CD4-positive, alpha-beta memory T cell (primary cell): Measurements from ENCODE around the gene KATNIP. TPM values are rescaled to one million over a fixed set of nuclear protein-coding genes. Genes with fewer than 3 reads are reported as not detected.
"Not testable (repeated sequence)": the region's sequence is repeated elsewhere in the genome, so short reads cannot be mapped to it uniquely, and the experiment has no call there.

ENCODE experiments used
- CTCF ChIA-PET: fragments of 350-600 bp; sonication (Branson Sonifier 250); formaldehyde crosslinking; loops from one replicate; lab custom pipeline; 2021; ENCODE audit warnings: inconsistent platforms; ENCODE audit not compliant: partially characterized antibody; lab: Charles Lee
- POLR2A ChIA-PET: fragments of 350-600 bp; sonication (Branson Sonifier 250); formaldehyde crosslinking; loops from one replicate; lab custom pipeline; 2021; ENCODE audit not compliant: partially characterized antibody; lab: Charles Lee
- DNase-seq, 5 donors: peaks; one replicate each; pipeline versions ENCODE4 v3.0.0 to v3.0.0-alpha.2; 2020 to 2022; ENCODE audit warnings: mixed read lengths in 1 of 5
- H3K27ac ChIP-seq: one replicate; pipeline ENCODE4 v1.7.0; 2013; ENCODE audit warnings: low read depth, low read length
- H3K27me3 ChIP-seq: 2 replicates; pipeline ENCODE4 v1.7.0; 2013; ENCODE audit warnings: mild to moderate bottlenecking, low read length, moderate library complexity; ENCODE audit not compliant: insufficient read depth
- H3K36me3 ChIP-seq: 2 replicates; pipeline ENCODE4 v1.7.0; 2013; ENCODE audit warnings: mild to moderate bottlenecking, low read length, moderate library complexity; ENCODE audit not compliant: insufficient read depth
- H3K4me1 ChIP-seq: 2 replicates; pipeline ENCODE4 v1.7.0; 2013; ENCODE audit warnings: mild to moderate bottlenecking, low read length, moderate library complexity; ENCODE audit not compliant: insufficient read depth
- H3K4me3 ChIP-seq, 2 donors: one replicate each; pipeline ENCODE4 v1.7.0; 2013; ENCODE audit warnings: low read length in 2 of 2, mild to moderate bottlenecking in 1 of 2
- H3K9me3 ChIP-seq, 2 donors: one replicate each; pipeline ENCODE4 v1.7.0; 2013; ENCODE audit warnings: low read length in 2 of 2, control low read depth in 1 of 2; ENCODE audit not compliant: control insufficient read depth in 1 of 2
- H3K27ac Mint-ChIP-seq, 7 donors: one replicate each; pipeline ENCODE4 v1.8.0; 2020 to 2021; ENCODE audit warnings: mixed read lengths in 7 of 7, mild to moderate bottlenecking in 6 of 7, inconsistent platforms in 3 of 7, moderate library complexity in 3 of 7
- H3K27me3 Mint-ChIP-seq, 2 donors: one replicate each; pipeline ENCODE4 v1.8.0; 2020 to 2021; ENCODE audit warnings: mixed read lengths in 2 of 2
- H3K36me3 Mint-ChIP-seq, 2 donors: one replicate each; pipeline ENCODE4 v1.8.0; 2020 to 2021; ENCODE audit warnings: mixed read lengths in 2 of 2, inconsistent platforms in 1 of 2, mild to moderate bottlenecking in 1 of 2
- H3K4me1 Mint-ChIP-seq, 4 donors: one replicate each; pipeline ENCODE4 v1.8.0; 2020 to 2021; ENCODE audit warnings: mixed read lengths in 4 of 4, mild to moderate bottlenecking in 1 of 4
- H3K4me3 Mint-ChIP-seq, 8 donors: one replicate each; pipeline ENCODE4 v1.8.0; 2020 to 2021; ENCODE audit warnings: mixed read lengths in 8 of 8, mild to moderate bottlenecking in 7 of 8, moderate library complexity in 6 of 8, inconsistent platforms in 3 of 8
- H3K9me3 Mint-ChIP-seq, 8 donors: one replicate each; pipeline ENCODE4 v1.8.0; 2020 to 2021; ENCODE audit warnings: mixed read lengths in 8 of 8, mild to moderate bottlenecking in 5 of 8, inconsistent platforms in 3 of 8, moderate library complexity in 1 of 8
- intact Hi-C: fragments of 100-400 bp; cut with micrococcal nuclease; formaldehyde crosslinking; loops from one replicate; pipeline ENCODE4 v1.15.1; 2023
- polyA plus RNA-seq, 2 donors: library from polyadenylated mRNA; unstranded; fragments of 300-500 nt; fragmentation: Illumina TruSeq; gene quantifications; one replicate each; pipeline ENCODE4 v1.2.3, GENCODE V29; 2021
- total RNA-seq, 2 experiments: library from RNA; stranded (reverse); gene quantifications; one replicate each; pipeline ENCODE4 v1.2.3, GENCODE V29; 2021

KATNIP gene
- total and polyA plus RNA-seq, 4 experiments from 2014 or later = 0.31 to 22.9 (median 12.9) TPM

DNA sequence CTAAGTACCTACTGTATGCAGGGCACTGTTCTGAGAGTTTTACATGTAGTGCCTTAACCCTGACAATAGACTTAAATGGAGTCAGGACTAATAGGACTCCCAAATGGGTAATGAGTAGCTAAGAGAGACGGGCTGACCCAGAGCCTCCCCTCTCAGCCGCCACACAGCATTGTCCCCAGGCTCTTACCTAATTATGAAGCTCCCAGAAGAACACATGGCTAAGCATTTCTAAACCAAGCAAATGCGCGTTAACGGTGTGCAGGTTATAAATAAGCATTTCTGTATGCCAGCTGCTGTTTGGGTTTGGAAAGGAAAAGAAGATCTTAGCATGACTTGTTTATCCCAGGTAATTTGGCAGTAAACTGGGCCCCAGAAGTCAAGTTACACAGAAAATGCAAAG, 14.3 kb downstream of the KATNIP start:
- H3K9me3 Mint-ChIP-seq = peaks cover 0 to 3% (median 0%) of the 10 kb centered on the region in 8 donors
- H3K27me3 Mint-ChIP-seq = no peaks in the 10 kb centered on the region
- CTCF ChIA-PET = no interaction called here
- H3K4me3 ChIP-seq = no peak overlapping the region
- H3K4me1 ChIP-seq = no peaks in the 10 kb centered on the region
- no peaks in the 10 kb centered on the region for H3K27me3 ChIP-seq
- H3K27ac Mint-ChIP-seq = peak overlapping the region in 1 of 7 donors; percentile 25
- DNase-seq = no peak
- H3K9me3 ChIP-seq = no peaks in the 10 kb centered on the region
- no peak overlapping the region for H3K4me3 Mint-ChIP-seq
- peaks cover 1 to 5% of the 10 kb centered on the region in 2 donors for H3K36me3 Mint-ChIP-seq
- peaks cover 0 to 5% (median 2%) of the 10 kb centered on the region in 4 donors for H3K4me1 Mint-ChIP-seq
- intact Hi-C loops = no loop called here
- POLR2A ChIA-PET = no interaction called here
- H3K36me3 ChIP-seq = no peaks in the 10 kb centered on the region
- H3K27ac ChIP-seq = no peak overlapping the region

DNA sequence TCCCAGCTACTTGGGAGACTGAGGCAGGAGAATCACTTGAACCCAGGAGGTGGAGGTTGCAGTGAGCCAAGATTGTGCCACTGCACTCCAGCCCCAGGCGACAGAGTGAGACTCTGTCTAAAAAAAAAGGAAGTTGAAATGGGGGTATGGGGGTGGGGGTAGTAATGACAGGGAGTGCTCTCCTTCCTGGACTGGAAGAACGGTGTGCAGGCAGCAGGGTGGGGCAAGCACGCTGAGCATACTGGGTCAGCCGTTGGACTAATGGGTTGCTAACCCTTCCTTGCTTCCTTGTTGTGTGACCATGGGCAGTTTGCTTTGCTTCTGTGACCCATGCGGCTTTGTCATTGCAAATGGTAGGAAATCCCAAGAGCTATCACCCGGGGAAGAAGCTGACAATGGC, 16.5 kb downstream of the KATNIP start:
- H3K36me3 ChIP-seq = no peaks in the 10 kb centered on the region
- no peaks in the 10 kb centered on the region for H3K9me3 Mint-ChIP-seq
- no peak overlapping the region for H3K27ac Mint-ChIP-seq
- no peaks in the 10 kb centered on the region for H3K27me3 ChIP-seq
- DNase-seq = no peak
- no peaks in the 10 kb centered on the region for H3K36me3 Mint-ChIP-seq
- no peak overlapping the region for H3K4me3 ChIP-seq
- H3K4me3 Mint-ChIP-seq = no peak overlapping the region
- H3K27ac ChIP-seq = no peak overlapping the region
- POLR2A ChIA-PET = no interaction called here
- H3K4me1 Mint-ChIP-seq = peaks cover 0 to 6% (median 3%) of the 10 kb centered on the region in 4 donors
- intact Hi-C loops = no loop called here
- CTCF ChIA-PET = no interaction called here
- no peaks in the 10 kb centered on the region for H3K27me3 Mint-ChIP-seq
- H3K4me1 ChIP-seq = no peaks in the 10 kb centered on the region
- H3K9me3 ChIP-seq = no peaks in the 10 kb centered on the region

DNA sequence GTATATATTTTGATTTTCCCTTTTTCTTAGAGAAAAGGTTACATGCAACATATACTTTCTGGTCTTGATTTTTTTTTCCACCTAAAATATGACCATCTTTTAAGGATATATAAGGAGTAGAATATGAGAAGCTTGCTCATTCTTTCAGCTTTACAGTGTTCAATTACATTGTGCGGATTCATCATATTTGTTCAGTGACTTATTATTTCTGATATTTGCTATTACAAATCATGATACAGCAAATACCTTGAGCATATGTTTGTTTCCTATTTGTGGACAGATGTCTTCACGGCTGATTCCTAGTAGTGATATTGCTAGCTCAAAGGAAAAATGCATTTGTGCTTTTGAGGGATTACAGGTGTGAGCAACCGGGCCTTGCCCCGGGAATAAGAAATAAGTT, 18.1 kb downstream of the KATNIP start:
- ChIA-PET CTCF (no interaction called here), POLR2A (no interaction called here)
- Histone ChIP-seq H3K4me3 (no peak overlapping the region), H3K9me3 (no peaks in the 10 kb centered on the region), H3K27me3 (no peaks in the 10 kb centered on the region), H3K4me1 (no peaks in the 10 kb centered on the region), H3K27ac (no peak overlapping the region), H3K36me3 (no peaks in the 10 kb centered on the region)
- intact Hi-C loops = no loop called here
- no peak overlapping the region for H3K4me3 Mint-ChIP-seq
- no peak overlapping the region for H3K27ac Mint-ChIP-seq
- DNase-seq = no peak
- peaks cover 0 to 3% of the 10 kb centered on the region in 2 donors for H3K36me3 Mint-ChIP-seq
- H3K27me3 Mint-ChIP-seq = no peaks in the 10 kb centered on the region
- no peaks in the 10 kb centered on the region for H3K9me3 Mint-ChIP-seq
- H3K4me1 Mint-ChIP-seq = peaks cover 0 to 5% (median 2%) of the 10 kb centered on the region in 4 donors

DNA sequence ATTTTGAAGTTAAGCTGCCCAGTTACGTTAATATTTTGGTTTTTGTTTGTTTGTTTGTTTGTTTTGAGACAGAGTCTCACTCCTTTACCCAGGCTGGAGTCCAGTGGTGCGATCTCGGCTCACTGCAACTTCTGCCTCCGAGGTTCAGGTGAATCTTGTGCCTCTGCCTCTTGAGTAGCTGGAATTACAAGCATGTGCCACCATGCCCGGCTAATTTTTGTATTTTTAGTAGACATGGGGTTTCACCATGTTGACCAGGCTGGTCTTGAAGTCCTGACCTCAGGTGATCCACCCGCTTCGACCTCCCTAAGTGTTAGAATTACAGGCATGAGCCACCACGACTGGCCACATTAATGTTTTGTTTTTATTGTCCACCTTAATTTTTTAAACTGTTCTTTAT, 21.0 kb downstream of the KATNIP start:
- H3K27me3 ChIP-seq, intact Hi-C loops, DNase-seq, H3K9me3 ChIP-seq, H3K4me3 Mint-ChIP-seq, CTCF ChIA-PET, POLR2A ChIA-PET, H3K9me3 Mint-ChIP-seq, H3K4me1 Mint-ChIP-seq, H3K27me3 Mint-ChIP-seq, H3K27ac ChIP-seq, H3K4me3 ChIP-seq, H3K36me3 ChIP-seq, H3K4me1 ChIP-seq, H3K27ac Mint-ChIP-seq: not testable (repeated sequence)
- peaks cover 10 to 19% of the 10 kb centered on the region in 2 donors for H3K36me3 Mint-ChIP-seq

DNA sequence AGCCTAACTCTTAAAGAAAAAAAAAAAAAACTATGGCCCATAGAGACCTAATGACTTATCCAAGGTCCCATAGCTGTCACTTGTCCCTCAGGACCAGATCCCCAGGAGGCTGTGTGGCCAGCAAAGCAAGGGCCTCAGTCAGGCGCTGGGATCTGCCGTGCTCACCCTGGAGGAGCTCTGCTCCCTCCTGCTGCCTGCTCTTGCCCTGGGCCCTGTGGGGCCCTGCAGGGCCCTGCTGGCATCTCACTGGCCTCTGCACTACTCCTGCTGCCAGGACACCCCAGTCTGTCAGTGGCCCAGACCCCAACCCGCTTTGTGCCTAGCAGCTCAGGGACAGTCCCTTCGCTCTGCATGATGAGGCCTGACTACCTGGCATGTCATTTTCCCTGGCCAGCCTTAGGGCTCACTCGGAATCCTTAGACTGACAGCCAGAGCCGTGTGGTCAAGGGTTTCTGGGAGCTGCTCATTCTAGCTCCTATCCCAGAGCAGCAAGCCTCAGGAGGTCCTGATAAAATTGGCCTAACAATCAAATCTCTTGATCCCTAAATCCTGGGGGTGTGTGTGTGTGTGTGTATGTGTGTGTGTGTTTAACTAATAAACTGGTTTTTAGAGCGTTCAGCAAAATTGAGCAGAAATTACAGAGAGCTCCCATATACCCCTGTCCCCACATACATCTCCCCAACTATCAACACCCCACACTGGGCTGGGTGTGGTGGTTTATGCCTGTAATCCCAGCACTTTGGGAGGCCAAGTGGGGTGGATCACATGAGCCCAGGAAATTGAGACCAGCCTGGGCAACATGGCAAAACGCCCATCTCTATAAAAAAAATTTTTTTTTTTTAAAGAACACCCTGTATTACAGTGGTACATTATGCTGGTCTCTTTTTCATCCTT, 21.7 kb downstream of the KATNIP start:
- Mint-ChIP-seq H3K4me1 (peaks cover 0 to 3% (median 1%) of the 10 kb centered on the region in 4 donors), H3K36me3 (peaks cover 12 to 22% of the 10 kb centered on the region in 2 donors), H3K4me3 (no peak overlapping the region), H3K27me3 (no peaks in the 10 kb centered on the region), H3K27ac (no peak overlapping the region), H3K9me3 (peaks cover 0 to under 1% (median 0%) of the 10 kb centered on the region in 8 donors)
- no peak overlapping the region for H3K27ac ChIP-seq
- intact Hi-C loops = no loop called here
- no peaks in the 10 kb centered on the region for H3K9me3 ChIP-seq
- ChIA-PET POLR2A (no interaction called here), CTCF (no interaction called here)
- no peak overlapping the region for H3K4me3 ChIP-seq
- no peaks in the 10 kb centered on the region for H3K4me1 ChIP-seq
- no peak for DNase-seq
- H3K27me3 ChIP-seq = no peaks in the 10 kb centered on the region
- no peaks in the 10 kb centered on the region for H3K36me3 ChIP-seq

DNA sequence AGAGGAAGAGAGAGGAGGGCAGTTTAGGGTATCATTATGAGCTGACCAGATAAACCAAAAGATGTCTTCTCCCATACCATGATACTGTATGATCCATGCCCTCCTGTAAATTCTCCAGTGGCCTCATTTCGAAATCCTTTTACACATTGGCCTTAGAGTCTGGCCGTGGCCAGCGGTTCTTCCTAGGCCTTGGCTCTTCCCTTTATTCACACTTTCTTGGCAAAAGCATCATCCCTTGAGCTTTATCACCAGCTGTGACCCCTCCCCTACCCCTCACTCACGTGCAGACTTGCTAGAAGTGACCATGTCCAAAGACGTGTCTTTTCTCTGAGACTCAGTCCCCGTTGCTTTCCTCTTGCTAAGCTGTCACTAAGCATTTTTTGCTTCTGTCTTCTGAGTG, 22.8 kb downstream of the KATNIP start:
- Histone ChIP-seq H3K4me3 (no peak overlapping the region), H3K4me1 (no peaks in the 10 kb centered on the region), H3K9me3 (no peaks in the 10 kb centered on the region), H3K27ac (no peak overlapping the region), H3K36me3 (no peaks in the 10 kb centered on the region), H3K27me3 (no peaks in the 10 kb centered on the region)
- no peaks in the 10 kb centered on the region for H3K27me3 Mint-ChIP-seq
- no peak overlapping the region for H3K27ac Mint-ChIP-seq
- peaks cover 0 to 2% (median 0%) of the 10 kb centered on the region in 8 donors for H3K9me3 Mint-ChIP-seq
- ChIA-PET POLR2A (no interaction called here), CTCF (no interaction called here)
- intact Hi-C loops = no loop called here
- no peak overlapping the region for H3K4me3 Mint-ChIP-seq
- H3K36me3 Mint-ChIP-seq = peaks cover 12 to 24% of the 10 kb centered on the region in 2 donors
- no peak for DNase-seq
- H3K4me1 Mint-ChIP-seq = peaks cover 0 to 4% (median 0%) of the 10 kb centered on the region in 4 donors

DNA sequence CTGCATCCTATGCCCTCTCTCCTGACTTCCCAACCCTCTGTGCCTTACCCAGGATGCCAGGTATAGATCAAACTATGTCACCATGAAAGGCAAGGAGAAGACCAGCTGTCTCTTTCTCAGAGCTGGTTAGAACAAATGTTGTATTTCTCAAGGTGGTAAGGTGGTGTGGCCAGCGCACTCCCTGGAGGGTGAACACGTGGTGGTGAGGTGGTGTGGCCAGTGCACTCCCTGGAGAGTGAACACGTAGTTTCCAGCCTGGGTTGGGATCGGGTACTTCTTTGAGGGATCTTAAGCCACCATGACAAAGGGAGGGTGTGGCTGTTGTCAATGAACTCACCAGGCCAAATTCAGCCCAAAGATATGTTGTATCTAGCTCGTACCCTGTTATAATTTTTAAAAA, 26.8 kb downstream of the KATNIP start:
- Mint-ChIP-seq H3K4me1 (peaks cover 0 to 2% (median 0%) of the 10 kb centered on the region in 4 donors), H3K4me3 (no peak overlapping the region), H3K27me3 (no peaks in the 10 kb centered on the region), H3K9me3 (peaks cover 0 to 2% (median 0%) of the 10 kb centered on the region in 8 donors), H3K27ac (no peak overlapping the region), H3K36me3 (peaks cover 17 to 51% of the 10 kb centered on the region in 2 donors)
- POLR2A ChIA-PET = no interaction called here
- no peaks in the 10 kb centered on the region for H3K9me3 ChIP-seq
- DNase-seq = no peak
- no peaks in the 10 kb centered on the region for H3K36me3 ChIP-seq
- intact Hi-C loops = no loop called here
- H3K4me3 ChIP-seq = no peak overlapping the region
- H3K27ac ChIP-seq = no peak overlapping the region
- H3K4me1 ChIP-seq = no peaks in the 10 kb centered on the region
- H3K27me3 ChIP-seq = no peaks in the 10 kb centered on the region
- CTCF ChIA-PET = interaction anchor here (0.6 to 1.9 kb wide), 2 partner anchors 17 to 406 kb away, joined by 3 read pairs; no protein-coding TSS in a partner anchor
